HG02973 (cell line): ENCODE measurements around the gene ADAM29.
"Not testable (repeated sequence)": the region's sequence is repeated elsewhere in the genome, so short reads cannot be mapped to it uniquely, and the experiment has no call there.

Source experiments
- ATAC-seq: cut with Tn5 transposase; IDR thresholded peaks from one replicate; pipeline ENCODE4 v1.9.1; 2021; ENCODE audit warnings: moderate library complexity; ENCODE audit not compliant: unreplicated experiment

Gene ADAM29

GRCh38 chr4:174918058-174918457 lies at the start of gene ADAM29:
Gene ADAM29 (plus strand): TSS chr4:174918358. CDS start chr4:174975526, 57,168 bp downstream.
- ATAC-seq = no peak

GRCh38 chr4:174869339-174869738 lies 48.8 kb upstream of the ADAM29 start:
- no peak for ATAC-seq

- ATAC-seq = no peak
These were observed 47.8 kb upstream of the ADAM29 start for GRCh38 chr4:174870311-174870710.

GRCh38 chr4:174871407-174871806 lies 46.8 kb upstream of the ADAM29 start:
- ATAC-seq = no peak

- not testable (repeated sequence) for ATAC-seq
These were observed 45.0 kb upstream of the ADAM29 start for GRCh38 chr4:174873146-174873545.

- no peak for ATAC-seq
These were observed 44.2 kb upstream of the ADAM29 start for GRCh38 chr4:174873931-174874330.

GRCh38 chr4:174874898-174875297 lies 43.3 kb upstream of the ADAM29 start:
- no peak for ATAC-seq

GRCh38 chr4:174880001-174880400 lies 38.2 kb upstream of the ADAM29 start:
- ATAC-seq = no peak

GRCh38 chr4:174882317-174882992 lies 35.7 kb upstream of the ADAM29 start:
- no peak for ATAC-seq

- ATAC-seq = no peak
These were observed 10.7 kb upstream of the ADAM29 start for GRCh38 chr4:174907508-174907907.

- ATAC-seq = no peak
These were observed 7.9 kb upstream of the ADAM29 start for GRCh38 chr4:174910271-174910670.

- no peak for ATAC-seq
These were observed 5.1 kb upstream of the ADAM29 start for GRCh38 chr4:174912919-174913543.

- ATAC-seq = no peak
These were observed 1.8 kb downstream of the ADAM29 start for GRCh38 chr4:174919886-174920423.

GRCh38 chr4:174926958-174927357 lies 8.8 kb downstream of the ADAM29 start:
- ATAC-seq = no peak

GRCh38 chr4:174928174-174928573 lies 10.0 kb downstream of the ADAM29 start:
- ATAC-seq = no peak

GRCh38 chr4:174928575-174929253 lies 10.6 kb downstream of the ADAM29 start:
- no peak for ATAC-seq

- ATAC-seq = no peak
These were observed 11.2 kb downstream of the ADAM29 start for GRCh38 chr4:174929346-174929745.

- no peak for ATAC-seq
These were observed 12.7 kb downstream of the ADAM29 start for GRCh38 chr4:174930895-174931294.

GRCh38 chr4:174933083-174933482 lies 14.9 kb downstream of the ADAM29 start:
- ATAC-seq = no peak

- ATAC-seq = no peak
These were observed 16.2 kb downstream of the ADAM29 start for GRCh38 chr4:174934360-174934759.

GRCh38 chr4:174935607-174936006 lies 17.4 kb downstream of the ADAM29 start:
- ATAC-seq = no peak

- no peak for ATAC-seq
These were observed 21.8 kb downstream of the ADAM29 start for GRCh38 chr4:174940002-174940401.
